Measurements from ENCODE around the gene RASA3. TPM values are rescaled to one million over a fixed set of nuclear protein-coding genes. Genes with fewer than 3 reads are reported as not detected.

Gene RASA3
- total RNA-seq, 1 experiment from 2014 or later: 22.8 TPM

GRCh38 chr13:113938246-113938645, 194.2 kb downstream of the RASA3 start:
- DNase-seq (ENCODE audit: low read depth): peak; percentile 32

- no peak for DNase-seq (ENCODE audit: low read depth)
Observed at GRCh38 chr13:113937527-113938180, 194.8 kb downstream of the RASA3 start.

DNA sequence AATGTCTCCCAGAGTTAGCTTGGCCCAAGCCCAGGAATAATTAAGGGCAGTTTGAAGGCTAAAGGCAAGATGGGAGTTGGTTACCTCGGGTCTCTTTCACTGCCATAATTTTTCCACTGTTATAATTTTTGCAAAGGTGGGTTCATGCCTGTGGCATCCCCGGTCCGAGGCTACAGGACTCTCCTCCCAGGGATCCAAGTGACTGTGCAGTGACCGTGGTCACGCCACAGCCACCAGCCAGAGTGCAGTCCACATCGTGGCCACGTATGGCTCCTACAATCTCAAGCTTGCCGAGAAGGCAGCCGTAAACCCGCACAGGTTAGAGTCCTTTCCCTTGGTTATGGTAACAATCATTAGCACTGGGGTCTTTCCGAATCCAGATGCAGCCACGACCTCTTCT, 195.3 kb downstream of the RASA3 start:
- DNase-seq (ENCODE audit: low read depth): no peak

DNA sequence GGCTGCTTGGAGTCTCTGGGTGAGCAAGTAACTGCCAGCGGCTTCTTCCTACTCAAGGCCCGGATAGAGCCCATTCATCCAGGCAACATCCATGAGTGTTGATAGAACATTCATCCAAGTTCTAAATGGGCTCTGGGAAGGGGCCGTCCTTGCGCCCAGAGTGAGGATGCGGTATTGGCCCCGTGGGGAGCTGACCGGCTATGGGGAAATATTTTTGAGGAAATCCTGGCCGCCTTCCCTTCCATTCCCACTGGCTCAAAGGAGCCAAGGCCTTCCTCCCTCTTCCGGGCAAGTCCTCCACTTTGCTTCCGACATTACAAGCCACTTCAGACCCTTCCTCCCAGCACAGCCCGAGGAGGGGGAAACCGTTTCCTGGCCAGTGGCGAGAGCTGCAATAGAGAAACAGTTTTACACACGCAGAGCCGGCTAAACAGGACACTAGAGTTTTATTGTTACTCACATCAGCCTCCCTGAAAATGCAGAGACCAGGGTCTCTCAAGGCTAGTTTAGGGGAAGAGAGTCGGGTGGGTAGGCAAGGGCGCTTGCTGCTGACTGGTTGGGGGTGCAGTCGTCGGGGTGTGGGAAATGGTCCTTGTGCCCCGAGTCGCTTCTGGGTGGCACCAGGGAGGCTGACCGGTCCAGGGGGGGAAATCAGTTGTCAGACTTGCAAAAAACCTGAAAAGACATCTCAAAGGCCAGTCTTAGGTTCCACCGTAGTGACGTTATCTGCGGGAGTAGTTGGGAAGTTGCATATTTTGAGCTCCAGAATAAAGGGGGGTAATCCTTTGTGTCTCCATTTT, 196.1 kb downstream of the RASA3 start:
- no peak for DNase-seq (ENCODE audit: low read depth)

- no peak for DNase-seq (ENCODE audit: low read depth)
Observed at GRCh38 chr13:113935001-113935844, 197.2 kb downstream of the RASA3 start.

- no peak for DNase-seq (ENCODE audit: low read depth)
Observed at GRCh38 chr13:113934576-113934975, 197.8 kb downstream of the RASA3 start.

DNA sequence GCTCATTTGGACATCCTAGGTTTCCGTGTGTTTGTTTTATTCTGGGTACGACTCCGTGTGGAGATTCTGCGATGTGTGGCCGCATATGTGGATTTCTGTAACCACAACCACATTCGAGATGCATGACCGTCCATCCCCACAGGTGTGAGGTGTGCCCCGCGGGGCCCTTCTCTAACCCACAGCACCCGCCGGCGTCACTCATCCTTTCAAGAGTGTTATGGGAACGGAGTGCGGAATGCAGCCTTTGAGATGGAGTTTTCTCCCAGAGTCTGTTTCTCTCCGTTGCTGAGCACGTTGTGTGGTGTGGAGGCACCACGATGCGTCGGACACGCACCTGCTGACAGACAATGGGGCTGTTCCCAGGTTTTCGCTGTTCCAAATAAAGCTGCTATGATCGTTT, 198.5 kb downstream of the RASA3 start:
- DNase-seq (ENCODE audit: low read depth): no peak

DNA sequence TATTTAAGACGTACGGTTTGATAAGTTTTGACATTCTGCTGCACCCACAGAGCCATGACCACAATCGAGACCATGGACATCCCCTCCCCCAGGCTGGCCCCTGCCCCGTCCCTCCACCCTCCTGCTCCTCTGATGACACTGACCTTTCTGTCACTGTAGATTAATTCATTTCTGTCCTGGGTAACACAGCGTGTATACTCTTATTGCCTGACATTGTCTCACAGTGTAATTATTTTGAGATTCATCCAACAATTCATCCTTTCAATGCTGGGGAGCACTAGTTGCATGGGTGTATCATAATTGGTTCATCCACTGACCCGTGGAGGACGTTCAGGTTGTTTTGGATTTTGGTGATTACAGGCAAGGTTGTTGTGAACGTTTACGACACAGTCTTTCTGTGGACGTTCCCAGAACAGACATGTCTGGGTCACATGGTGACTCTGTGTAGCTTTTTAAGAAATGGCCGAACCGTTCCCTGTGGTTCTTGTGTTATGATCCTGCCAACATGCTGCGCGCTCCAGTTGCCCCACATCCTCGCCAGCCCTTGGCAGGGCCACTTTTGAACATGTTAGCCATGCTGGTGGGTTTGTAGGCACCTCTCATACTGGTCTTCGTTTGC, 200.5 kb downstream of the RASA3 start:
- no peak for DNase-seq (ENCODE audit: low read depth)

- peak; percentile 66 for DNase-seq (ENCODE audit: low read depth)
Observed at GRCh38 chr13:113930671-113931637, 201.5 kb downstream of the RASA3 start.

GRCh38 chr13:113929628-113930615, 202.5 kb downstream of the RASA3 start:
- no peak for DNase-seq (ENCODE audit: low read depth)

DNA sequence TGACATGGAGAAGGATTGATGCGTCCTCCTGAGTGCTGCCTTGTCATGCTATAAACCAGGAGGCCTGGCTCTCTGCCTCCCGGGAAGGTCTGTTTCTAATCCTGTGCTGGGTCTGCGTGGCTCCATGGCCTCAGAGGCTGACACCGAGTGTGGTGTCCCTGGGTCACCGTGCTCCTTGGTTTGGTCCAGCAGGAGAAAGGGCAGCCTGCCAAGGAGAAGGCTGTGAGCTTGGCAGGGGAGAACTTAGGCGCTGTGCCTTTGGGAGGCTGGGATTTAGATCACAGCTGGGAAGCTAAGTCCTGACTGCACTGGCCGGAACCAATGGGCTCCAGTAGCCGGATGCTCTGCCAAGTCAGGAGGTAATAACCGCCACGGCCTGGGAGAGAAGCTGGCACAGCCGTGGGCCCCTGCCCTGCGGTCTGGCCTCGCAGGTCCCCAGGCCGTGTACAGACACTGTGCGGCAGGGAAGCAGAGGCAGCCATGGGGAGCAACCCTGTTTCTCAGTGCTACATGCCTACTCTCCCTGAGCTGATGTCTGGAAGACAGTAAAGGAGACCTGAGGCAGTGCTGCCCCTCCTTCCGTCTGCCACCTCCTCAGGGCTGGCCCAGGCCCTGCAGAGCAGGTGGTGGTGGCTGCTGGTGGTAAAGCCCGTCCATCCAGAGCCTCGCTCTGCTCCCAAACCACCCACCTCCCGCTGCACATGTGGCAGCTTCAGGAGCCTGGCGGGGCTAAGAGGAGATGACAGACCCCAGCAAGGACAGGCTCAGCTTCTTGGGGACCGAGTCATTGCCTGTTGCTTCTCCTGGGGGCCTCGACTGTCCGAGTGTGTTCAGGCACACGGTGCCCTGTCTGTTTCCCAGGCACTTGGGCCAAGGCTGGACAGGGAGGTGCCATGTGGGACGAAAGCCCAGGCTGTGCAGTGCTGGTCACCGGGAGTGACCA, 203.5 kb downstream of the RASA3 start:
- DNase-seq (ENCODE audit: low read depth): peak; percentile 98

Other genes starting within 250 kb of the RASA3 start
- 0.10 TPM in 1 of 2 replicates, not detected in the other for gene C13orf46, start 158.5 kb downstream of the RASA3 start, total RNA-seq (2014; rRNA removed; shearing (Covaris generic))
- gene CFAP97D2, start 46.6 kb upstream of the RASA3 start, total RNA-seq (2014; rRNA removed; shearing (Covaris generic)): not detected in 2 replicates
- 22.4 and 27.4 TPM in 2 replicates for gene CDC16, start 102.3 kb upstream of the RASA3 start, total RNA-seq (2014; rRNA removed; shearing (Covaris generic))
- gene UPF3A, start 149.0 kb upstream of the RASA3 start, total RNA-seq (2014; rRNA removed; shearing (Covaris generic)): 15.9 and 18.7 TPM in 2 replicates
- gene CHAMP1, start 181.9 kb upstream of the RASA3 start, total RNA-seq (2014; rRNA removed; shearing (Covaris generic)): 8.6 and 16.2 TPM in 2 replicates